IPS-20b (cell line): ENCODE data around the gene BCAR3.
"Not testable (repeated sequence)": the region's sequence is repeated elsewhere in the genome, so short reads cannot be mapped to it uniquely, and the experiment has no call there.

Experiments
- H3K27ac ChIP-seq: one replicate; pipeline ENCODE4 v1.5.1; 2013; ENCODE audit warnings: low read length
- H3K27me3 ChIP-seq: 2 replicates; pipeline ENCODE4 v1.6.1; 2013; ENCODE audit warnings: mild to moderate bottlenecking, low read length, inconsistent platforms; ENCODE audit not compliant: insufficient read depth
- H3K36me3 ChIP-seq: 2 replicates; pipeline ENCODE4 v1.6.1; 2013; ENCODE audit warnings: low read depth, mild to moderate bottlenecking, inconsistent platforms, low read length, moderate library complexity; ENCODE audit not compliant: insufficient read depth
- H3K4me1 ChIP-seq: 2 replicates; pipeline ENCODE4 v1.6.1; 2013; ENCODE audit warnings: mild to moderate bottlenecking, control low read depth, inconsistent platforms, low read length, moderate library complexity; ENCODE audit not compliant: insufficient read depth
- H3K4me3 ChIP-seq: 2 replicates; pipeline ENCODE4 v1.5.1; 2013; ENCODE audit warnings: mild to moderate bottlenecking, low read length, inconsistent platforms
- H3K9ac ChIP-seq: 2 replicates; pipeline ENCODE4 v1.6.1; 2013; ENCODE audit warnings: low read depth, mild to moderate bottlenecking, inconsistent platforms, low read length, moderate library complexity
- H3K9me3 ChIP-seq: 2 replicates; pipeline ENCODE4 v1.6.1; 2013; ENCODE audit warnings: mild to moderate bottlenecking, low read depth, low read length, inconsistent platforms; ENCODE audit not compliant: insufficient read depth

Gene BCAR3

DNA sequence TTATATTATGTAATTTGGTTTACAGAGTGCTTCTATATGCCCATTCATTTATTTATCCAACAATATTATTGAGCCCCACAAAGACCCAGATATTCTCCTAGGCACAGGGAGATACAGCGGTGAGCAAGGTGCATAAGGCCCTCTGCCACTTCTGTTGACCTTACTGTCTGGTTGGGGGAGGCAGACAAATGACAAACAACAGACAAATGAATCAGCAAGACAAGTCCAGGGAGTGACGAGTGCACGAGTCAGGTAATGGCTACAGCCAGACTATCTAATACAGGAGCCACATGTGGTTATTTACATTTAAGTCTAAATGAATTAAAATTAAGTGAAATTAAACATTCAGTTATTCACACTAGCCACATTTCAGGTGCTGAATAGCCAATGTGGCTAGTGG, 22.0 kb upstream of the BCAR3 start:
- no peak overlapping the region for H3K27ac ChIP-seq
- no peaks in the 10 kb centered on the region for H3K36me3 ChIP-seq
- H3K4me3 ChIP-seq: no peak overlapping the region
- no peaks in the 10 kb centered on the region for H3K27me3 ChIP-seq
- H3K9ac ChIP-seq: no peak overlapping the region
- H3K4me1 ChIP-seq: peaks cover 5% of the 10 kb centered on the region; the same call in 1 of the 2 replicates
- H3K9me3 ChIP-seq: no peaks in the 10 kb centered on the region

DNA sequence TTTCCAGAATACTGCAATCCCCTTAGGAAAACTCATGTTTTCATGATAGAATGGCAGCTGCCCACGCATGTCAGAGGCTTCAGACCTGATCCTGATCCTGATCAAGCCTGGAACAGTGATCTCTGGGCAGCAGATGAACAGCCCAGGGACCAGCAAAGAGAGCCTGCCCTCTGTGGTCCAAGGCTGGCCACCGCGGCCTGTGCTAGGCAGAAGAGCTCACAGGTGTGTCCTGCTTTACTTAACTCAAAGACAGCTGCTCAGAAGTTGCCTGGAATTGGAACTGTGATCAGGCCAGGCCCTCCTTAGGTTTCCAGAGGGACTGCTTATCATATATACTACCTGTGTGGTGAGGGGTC, 21.2 kb upstream of the BCAR3 start:
- no peaks in the 10 kb centered on the region for H3K9me3 ChIP-seq
- H3K27ac ChIP-seq: no peak overlapping the region
- H3K27me3 ChIP-seq: no peaks in the 10 kb centered on the region
- no peak overlapping the region for H3K9ac ChIP-seq
- H3K36me3 ChIP-seq: no peaks in the 10 kb centered on the region
- H3K4me3 ChIP-seq: no peak overlapping the region
- H3K4me1 ChIP-seq: peaks cover 5% of the 10 kb centered on the region; the same call in 1 of the 2 replicates

DNA sequence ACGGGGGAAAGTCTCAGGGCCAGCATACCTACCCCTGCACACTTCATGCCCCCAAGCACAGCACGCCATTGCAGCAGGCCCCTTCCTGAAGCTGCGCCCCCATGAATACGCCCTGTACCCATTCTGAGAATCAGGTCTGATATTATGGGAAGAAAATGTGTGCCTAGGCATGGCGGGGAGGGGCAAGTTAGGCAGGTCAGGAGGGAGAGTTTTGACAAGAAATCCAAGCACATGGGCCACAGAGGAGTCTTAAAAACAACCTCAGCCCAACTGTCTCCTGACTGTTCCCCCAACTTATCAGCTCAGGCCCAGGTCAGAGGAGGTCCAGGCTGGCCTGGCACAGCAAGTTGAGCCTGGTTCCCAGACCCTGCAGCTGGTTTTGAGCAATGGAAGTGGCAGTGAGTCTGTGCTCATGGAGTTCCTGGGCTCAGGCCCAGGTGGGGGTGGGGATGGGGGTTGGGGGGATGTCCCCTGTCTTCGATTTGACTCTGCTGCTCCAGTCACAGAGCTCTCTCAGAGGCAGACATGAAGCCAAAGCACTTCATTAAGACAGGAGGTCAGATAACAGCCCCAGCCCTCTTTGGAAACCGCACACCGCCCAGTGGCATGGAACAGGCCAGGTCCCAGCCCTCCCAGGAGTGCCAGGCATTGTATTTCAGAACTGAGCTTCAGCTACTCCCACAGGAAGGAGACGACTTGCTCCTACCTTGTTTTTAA, 20.6 kb upstream of the BCAR3 start:
- Histone ChIP-seq H3K27me3 (no peaks in the 10 kb centered on the region), H3K27ac (no peak overlapping the region), H3K4me1 (peaks cover 5% of the 10 kb centered on the region; the same call in 1 of the 2 replicates), H3K9ac (no peak overlapping the region), H3K9me3 (no peaks in the 10 kb centered on the region), H3K36me3 (no peaks in the 10 kb centered on the region), H3K4me3 (no peak overlapping the region)

DNA sequence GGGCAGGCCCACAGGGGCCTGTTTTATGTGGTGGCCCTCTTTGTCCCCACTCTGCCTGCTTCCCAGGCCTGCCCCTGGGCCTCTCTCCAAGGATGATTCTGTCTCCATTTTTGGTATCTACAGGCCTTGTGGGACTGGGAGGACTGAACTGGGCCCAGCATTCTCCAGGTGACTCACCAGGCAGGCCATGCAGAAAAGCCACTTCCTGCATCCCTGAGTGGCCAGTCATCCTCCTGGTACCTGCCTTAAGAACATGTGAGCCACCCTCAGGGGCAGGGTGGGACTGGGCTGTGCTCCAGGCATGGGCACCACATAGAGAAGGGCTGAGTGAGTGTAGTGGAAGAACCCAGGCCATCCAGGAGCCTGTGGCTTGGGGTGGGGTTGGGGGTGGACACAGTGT, 20.0 kb upstream of the BCAR3 start:
- no peak overlapping the region for H3K9ac ChIP-seq
- no peaks in the 10 kb centered on the region for H3K36me3 ChIP-seq
- H3K4me3 ChIP-seq: no peak overlapping the region
- H3K27ac ChIP-seq: no peak overlapping the region
- peaks cover 5% of the 10 kb centered on the region; the same call in 1 of the 2 replicates for H3K4me1 ChIP-seq
- H3K9me3 ChIP-seq: no peaks in the 10 kb centered on the region
- H3K27me3 ChIP-seq: no peaks in the 10 kb centered on the region

GRCh38 chr1:93700532-93701469, 19.2 kb upstream of the BCAR3 start:
- Histone ChIP-seq H3K27me3 (no peaks in the 10 kb centered on the region), H3K4me1 (peaks cover under 1% of the 10 kb centered on the region; the same call in 1 of the 2 replicates), H3K27ac (no peak overlapping the region), H3K36me3 (no peaks in the 10 kb centered on the region), H3K9me3 (no peaks in the 10 kb centered on the region), H3K9ac (no peak overlapping the region), H3K4me3 (no peak overlapping the region)

- H3K27me3 ChIP-seq: no peaks in the 10 kb centered on the region
- no peak overlapping the region for H3K9ac ChIP-seq
- H3K4me1 ChIP-seq: no peaks in the 10 kb centered on the region
- H3K27ac ChIP-seq: no peak overlapping the region
- no peaks in the 10 kb centered on the region for H3K36me3 ChIP-seq
- no peak overlapping the region for H3K4me3 ChIP-seq
- H3K9me3 ChIP-seq: no peaks in the 10 kb centered on the region
Observed at GRCh38 chr1:93699503-93700168, 18.0 kb upstream of the BCAR3 start.

DNA sequence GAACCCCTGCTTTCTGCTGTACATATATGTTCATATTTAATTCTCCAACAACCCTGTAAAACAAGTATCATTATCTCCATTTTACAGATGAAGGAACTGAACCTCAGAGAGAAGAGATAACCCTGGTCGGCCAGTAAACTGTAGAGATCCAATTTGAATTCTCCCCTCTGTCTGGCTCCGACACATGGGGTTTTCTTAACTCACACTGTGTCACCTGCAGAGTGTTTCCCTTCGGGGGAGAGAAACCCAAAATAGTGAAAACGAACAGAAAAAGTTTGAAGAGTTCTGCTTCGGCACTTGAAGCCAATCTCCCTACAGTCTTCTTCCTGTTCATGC, 17.4 kb upstream of the BCAR3 start:
- no peaks in the 10 kb centered on the region for H3K27me3 ChIP-seq
- no peak overlapping the region for H3K27ac ChIP-seq
- no peak overlapping the region for H3K9ac ChIP-seq
- no peaks in the 10 kb centered on the region for H3K9me3 ChIP-seq
- H3K4me1 ChIP-seq: no peaks in the 10 kb centered on the region
- H3K36me3 ChIP-seq: no peaks in the 10 kb centered on the region
- H3K4me3 ChIP-seq: no peak overlapping the region

GRCh38 chr1:93698329-93699048, 16.9 kb upstream of the BCAR3 start:
- H3K9me3 ChIP-seq: no peaks in the 10 kb centered on the region
- no peak overlapping the region for H3K4me3 ChIP-seq
- H3K9ac ChIP-seq: no peak overlapping the region
- H3K27ac ChIP-seq: no peak overlapping the region
- no peaks in the 10 kb centered on the region for H3K27me3 ChIP-seq
- no peaks in the 10 kb centered on the region for H3K36me3 ChIP-seq
- no peaks in the 10 kb centered on the region for H3K4me1 ChIP-seq

GRCh38 chr1:93697566-93697965, 15.9 kb upstream of the BCAR3 start:
- not testable (repeated sequence) for H3K27me3 ChIP-seq, H3K9ac ChIP-seq, H3K36me3 ChIP-seq, H3K4me1 ChIP-seq, H3K9me3 ChIP-seq, H3K4me3 ChIP-seq, H3K27ac ChIP-seq

DNA sequence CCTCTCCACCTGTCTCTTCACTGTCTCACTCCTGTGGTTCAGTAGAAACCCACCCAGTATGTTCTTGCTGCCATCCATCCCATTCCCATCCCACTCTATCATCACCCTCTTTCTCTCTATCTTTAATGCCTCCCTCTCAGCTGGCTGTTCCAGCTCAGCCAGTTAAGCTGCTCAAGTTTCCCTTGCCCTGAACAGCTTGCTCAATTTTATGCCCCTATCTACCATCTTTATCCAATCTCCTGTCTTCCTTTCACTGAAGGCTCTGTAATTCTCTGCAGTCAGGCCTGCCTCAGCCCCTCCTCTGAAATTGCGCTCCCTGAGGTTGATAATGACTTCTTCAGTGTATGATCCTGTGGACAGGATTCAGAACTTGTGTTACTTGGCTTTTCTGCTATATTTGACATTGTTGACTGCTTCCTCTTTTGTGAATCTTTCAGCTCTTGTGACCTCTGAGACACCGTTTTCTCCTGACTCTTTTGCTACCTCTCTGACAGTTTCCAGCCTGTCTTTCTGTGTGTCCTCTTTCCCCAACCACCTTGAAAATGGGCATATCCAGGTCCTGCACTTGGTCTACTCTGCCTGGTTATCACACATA, 13.9 kb upstream of the BCAR3 start:
- Histone ChIP-seq H3K27me3 (no peaks in the 10 kb centered on the region), H3K4me1 (0 out of 2 replicates have a peak, but pooled peaks cover 5% of the 10 kb centered on the region), H3K9ac (no peak overlapping the region), H3K27ac (no peak overlapping the region), H3K4me3 (no peak overlapping the region), H3K9me3 (no peaks in the 10 kb centered on the region), H3K36me3 (no peaks in the 10 kb centered on the region)

GRCh38 chr1:93694819-93695218, 13.2 kb upstream of the BCAR3 start:
- Histone ChIP-seq H3K4me1 (peaks cover 5% of the 10 kb centered on the region; the same call in 1 of the 2 replicates), H3K27ac (no peak overlapping the region), H3K27me3 (no peaks in the 10 kb centered on the region), H3K36me3 (no peaks in the 10 kb centered on the region), H3K9ac (no peak overlapping the region), H3K4me3 (no peak overlapping the region), H3K9me3 (no peaks in the 10 kb centered on the region)
